ENCODE data around the gene TNFRSF14.

Gene TNFRSF14

DNA sequence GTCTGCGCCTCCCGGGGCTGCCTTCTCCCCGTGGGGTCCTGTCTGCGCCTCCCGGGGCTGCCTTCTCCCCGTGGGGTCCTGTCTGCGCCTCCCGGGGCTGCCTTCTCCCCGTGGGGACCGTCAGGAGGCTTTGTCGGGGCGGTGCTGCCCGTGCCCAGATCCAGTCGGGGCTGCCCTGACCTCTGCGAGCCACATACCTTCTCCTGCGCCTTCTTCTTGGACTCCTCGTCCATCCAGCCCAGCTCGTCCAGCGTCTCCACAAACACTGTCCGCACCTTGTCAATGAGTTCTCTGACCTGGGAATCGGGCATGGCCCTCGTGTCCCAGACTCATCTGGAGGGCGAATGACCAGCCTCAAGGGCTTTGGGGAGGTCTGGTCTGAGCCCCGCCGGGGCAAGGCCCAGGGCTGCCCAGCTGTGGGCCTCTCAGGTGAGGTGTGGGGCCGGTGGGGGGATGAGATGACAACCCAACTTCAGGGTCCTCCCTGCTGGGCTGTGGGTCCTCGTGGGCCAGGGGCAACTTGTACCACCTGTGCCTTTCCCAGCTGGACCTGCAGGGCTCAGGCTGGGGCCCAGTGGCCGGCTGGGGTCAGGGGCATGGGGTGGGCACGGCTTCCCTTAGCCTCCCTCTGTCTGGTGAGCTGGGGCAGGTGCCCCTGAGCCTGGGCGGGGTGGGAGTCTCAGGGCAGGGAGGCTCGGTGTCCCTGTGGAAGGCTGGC lies 39.8 kb downstream of the TNFRSF14 start:
- TF ChIP-seq, protein P1, sequence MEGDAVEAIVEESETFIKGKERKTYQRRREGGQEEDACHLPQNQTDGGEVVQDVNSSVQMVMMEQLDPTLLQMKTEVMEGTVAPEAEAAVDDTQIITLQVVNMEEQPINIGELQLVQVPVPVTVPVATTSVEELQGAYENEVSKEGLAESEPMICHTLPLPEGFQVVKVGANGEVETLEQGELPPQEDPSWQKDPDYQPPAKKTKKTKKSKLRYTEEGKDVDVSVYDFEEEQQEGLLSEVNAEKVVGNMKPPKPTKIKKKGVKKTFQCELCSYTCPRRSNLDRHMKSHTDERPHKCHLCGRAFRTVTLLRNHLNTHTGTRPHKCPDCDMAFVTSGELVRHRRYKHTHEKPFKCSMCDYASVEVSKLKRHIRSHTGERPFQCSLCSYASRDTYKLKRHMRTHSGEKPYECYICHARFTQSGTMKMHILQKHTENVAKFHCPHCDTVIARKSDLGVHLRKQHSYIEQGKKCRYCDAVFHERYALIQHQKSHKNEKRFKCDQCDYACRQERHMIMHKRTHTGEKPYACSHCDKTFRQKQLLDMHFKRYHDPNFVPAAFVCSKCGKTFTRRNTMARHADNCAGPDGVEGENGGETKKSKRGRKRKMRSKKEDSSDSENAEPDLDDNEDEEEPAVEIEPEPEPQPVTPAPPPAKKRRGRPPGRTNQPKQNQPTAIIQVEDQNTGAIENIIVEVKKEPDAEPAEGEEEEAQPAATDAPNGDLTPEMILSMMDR (IDR thresholded peaks at IDR 0.05; ENCODE audit: control insufficient read depth, insufficient read depth, low read depth, low read length, missing control alignments) = no peak
- DNase-seq (ENCODE audit: low read depth) = no peak
- H3K4me3 ChIP-seq (ENCODE audit: control insufficient read depth, low read depth, low read length) = no peak overlapping the region

GRCh38 chr1:2596530-2597333 lies 40.6 kb downstream of the TNFRSF14 start:
- TF ChIP-seq, protein P1 (IDR thresholded peaks at IDR 0.05; ENCODE audit: control insufficient read depth, insufficient read depth, low read depth, low read length, missing control alignments) = no peak
- no peak overlapping the region for H3K4me3 ChIP-seq (ENCODE audit: control insufficient read depth, low read depth, low read length)
- no peak for DNase-seq (ENCODE audit: low read depth)

DNA sequence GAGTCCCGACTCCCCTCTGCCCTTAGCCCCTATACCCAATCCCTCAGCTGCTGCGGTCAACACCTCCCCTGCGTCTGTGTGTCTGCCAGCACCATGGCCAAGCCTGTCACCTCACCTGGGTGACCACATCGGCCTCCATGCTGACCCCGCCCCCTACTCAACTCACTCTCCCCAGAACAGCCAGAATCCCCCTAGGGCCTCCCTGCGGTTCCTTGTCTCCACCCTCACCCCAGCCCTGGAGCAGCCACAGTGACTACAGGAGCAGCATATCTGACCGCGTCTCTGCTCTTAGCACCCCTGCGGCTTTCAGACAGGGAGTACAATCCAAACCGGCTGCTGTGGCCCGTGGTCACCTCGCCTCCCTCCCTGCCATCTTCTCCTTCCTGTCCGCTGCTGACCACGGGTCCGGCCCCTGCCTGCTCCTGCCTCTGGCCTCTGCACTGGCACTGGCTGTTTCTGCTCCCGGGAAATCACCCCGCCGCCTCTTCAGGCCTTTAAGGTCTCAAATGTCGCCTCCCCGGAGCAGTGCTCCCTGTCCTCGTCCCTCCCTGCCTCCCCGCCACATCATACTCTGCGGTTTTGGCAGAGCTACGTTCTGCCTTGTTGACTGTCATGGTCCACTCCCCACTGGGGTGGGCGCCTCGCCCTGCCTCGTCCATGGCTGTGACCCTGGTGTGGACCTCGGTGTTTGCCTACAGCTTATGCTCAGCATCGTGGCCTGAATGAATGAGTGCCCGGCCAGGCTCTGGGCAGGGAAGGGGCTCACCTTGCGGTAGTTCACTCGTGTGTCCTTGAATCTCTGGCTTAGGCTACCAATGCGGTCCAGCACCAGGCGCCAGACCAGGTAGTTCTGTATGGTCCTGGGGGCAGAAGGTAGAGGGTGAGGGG lies 41.5 kb downstream of the TNFRSF14 start:
- DNase-seq (ENCODE audit: low read depth) = no peak
- TF ChIP-seq, protein P1 (IDR thresholded peaks at IDR 0.05; ENCODE audit: control insufficient read depth, insufficient read depth, low read depth, low read length, missing control alignments) = no peak
- H3K4me3 ChIP-seq (ENCODE audit: control insufficient read depth, low read depth, low read length) = no peak overlapping the region

GRCh38 chr1:2598329-2598931 lies 42.3 kb downstream of the TNFRSF14 start:
- no peak overlapping the region for H3K4me3 ChIP-seq (ENCODE audit: control insufficient read depth, low read depth, low read length)
- DNase-seq (ENCODE audit: low read depth) = no peak
- TF ChIP-seq, protein P1 (IDR thresholded peaks at IDR 0.05; ENCODE audit: control insufficient read depth, insufficient read depth, low read depth, low read length, missing control alignments) = no peak

- TF ChIP-seq, protein P1 (IDR thresholded peaks at IDR 0.05; ENCODE audit: control insufficient read depth, insufficient read depth, low read depth, low read length, missing control alignments) = no peak
- H3K4me3 ChIP-seq (ENCODE audit: control insufficient read depth, low read depth, low read length) = no peak overlapping the region
- DNase-seq (ENCODE audit: low read depth) = no peak
Observed at GRCh38 chr1:2601721-2602303, 45.6 kb downstream of the TNFRSF14 start.

Data from AG09309 (cell line).